Esophagus squamous epithelium (tissue), 4 donors: ENCODE measurements around the gene GNG2.

Experiments
- CTCF ChIP-seq, 6 experiments: fragments of 450-650 bp in 4 of 6; fragments of 200-600 bp in 2 of 6; sonication (generic) in 2 of 6; IDR thresholded peaks; one replicate each; pipeline ENCODE4 v1.5.1; 2016 to 2019; ENCODE audit warnings: antibody characterized with exemption in 6 of 6, mild to moderate bottlenecking in 4 of 6, moderate library complexity in 4 of 6
- POLR2A ChIP-seq, 4 donors: fragments of 450-650 bp; IDR thresholded peaks; one replicate each; pipeline ENCODE4 v1.6.1; 2017; ENCODE audit warnings: antibody characterized with exemption in 4 of 4, mild to moderate bottlenecking in 4 of 4, moderate library complexity in 3 of 4

GRCh38 chr14:51962711-51963110 is 102.3 kb downstream of the GNG2 start:
- TF ChIP-seq POLR2A (IDR thresholded peaks at IDR 0.05) = no peak
- no peak for TF ChIP-seq CTCF (IDR thresholded peaks at IDR 0.05)
